HG03469 (cell line): ENCODE data around the gene TBC1D2B.

Experiments
- ATAC-seq: cut with Tn5 transposase; IDR thresholded peaks from one replicate; pipeline ENCODE4 v1.9.1; 2021; ENCODE audit warnings: mild to moderate bottlenecking, moderate library complexity, moderate number of reproducible peaks; ENCODE audit not compliant: unreplicated experiment

Gene TBC1D2B

DNA sequence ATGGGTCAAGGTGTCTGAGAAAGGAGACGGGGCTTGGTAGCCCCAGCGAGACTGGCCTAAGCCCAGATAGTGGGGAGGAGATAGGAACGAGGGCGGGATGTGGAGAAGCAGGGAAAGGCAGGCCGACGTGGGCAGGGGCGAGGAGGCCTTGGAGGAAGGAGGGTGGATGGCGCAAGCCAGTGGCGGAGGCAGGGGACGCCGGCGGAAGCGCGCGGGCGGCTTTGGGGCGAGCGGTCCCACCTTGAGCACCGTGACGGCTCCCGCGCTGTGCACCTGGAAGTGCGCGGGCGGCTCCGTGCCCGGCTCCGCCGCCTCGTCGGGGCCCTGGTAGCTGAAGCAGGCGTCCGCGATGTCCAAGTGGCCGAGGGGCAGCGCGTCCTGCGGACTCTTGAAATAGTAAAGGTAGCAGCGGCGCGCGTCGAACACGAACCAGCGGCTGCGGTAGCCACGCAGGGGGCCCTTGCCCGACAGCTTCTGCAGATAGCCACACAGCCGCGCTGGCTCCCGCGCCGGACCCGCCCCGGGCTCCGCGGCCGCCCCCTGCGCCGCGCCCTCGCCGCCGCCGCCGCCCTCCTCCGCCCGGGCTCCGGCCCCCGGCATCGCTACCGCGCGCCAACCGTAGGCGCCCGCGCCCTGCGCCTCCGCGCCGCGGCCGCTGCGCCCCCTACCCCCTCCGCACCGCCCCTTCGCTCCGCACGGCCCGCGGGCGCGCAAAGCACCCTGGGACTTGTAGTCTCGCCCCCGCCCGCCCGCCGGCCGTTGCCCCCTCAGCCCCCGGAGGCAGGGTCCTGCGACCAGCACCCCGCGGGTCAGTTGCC is at the start of gene TBC1D2B:
Gene TBC1D2B, minus strand, starts transcription at position 659 of the 818 bp plus-strand sequence. Its CDS starts 59 bp downstream, at position 600.
- ATAC-seq, result no peak

DNA sequence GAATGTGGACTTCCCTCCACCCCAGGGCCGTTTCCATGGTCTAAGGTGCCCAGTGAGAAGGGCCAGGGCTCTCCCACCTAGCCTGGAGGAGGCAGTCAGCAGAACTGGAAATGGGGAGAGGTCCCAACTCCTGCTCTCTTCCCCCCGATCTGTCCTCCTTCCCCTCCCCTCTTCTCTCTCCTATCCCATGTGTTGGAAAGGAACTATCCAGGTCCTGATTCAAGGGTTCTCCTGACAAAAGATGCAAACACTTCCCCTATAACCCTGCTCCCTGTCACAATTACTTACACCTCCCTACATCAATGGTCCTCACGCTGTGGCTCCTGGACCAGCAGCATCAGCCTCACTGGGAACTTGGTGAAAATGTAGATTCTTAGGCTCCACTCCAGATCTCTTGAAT is 47.8 kb upstream of the TBC1D2B start:
- no peak for ATAC-seq

DNA sequence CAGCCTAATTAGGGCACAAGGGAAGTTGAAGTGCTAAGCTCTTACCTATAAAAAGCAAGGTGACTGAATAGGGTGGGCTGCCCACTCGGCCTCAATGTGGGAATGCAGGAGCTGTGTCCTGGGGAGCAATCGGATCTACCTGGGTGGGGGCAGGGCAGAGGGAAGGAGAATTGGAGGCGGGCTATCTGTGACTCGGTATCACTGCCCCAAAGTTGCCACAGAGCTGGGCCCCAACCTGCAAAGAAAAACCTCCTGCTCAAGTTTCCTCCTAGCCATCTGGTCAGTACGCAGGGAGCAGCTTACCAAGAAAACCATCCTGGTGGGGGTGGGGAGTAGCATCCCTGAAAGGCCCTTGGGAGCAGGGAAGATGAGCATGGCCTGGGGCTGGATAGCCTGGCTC is 43.0 kb upstream of the TBC1D2B start:
- ATAC-seq, result no peak

GRCh38 chr15:78112551-78112950 is 35.0 kb upstream of the TBC1D2B start:
- ATAC-seq, result no peak

DNA sequence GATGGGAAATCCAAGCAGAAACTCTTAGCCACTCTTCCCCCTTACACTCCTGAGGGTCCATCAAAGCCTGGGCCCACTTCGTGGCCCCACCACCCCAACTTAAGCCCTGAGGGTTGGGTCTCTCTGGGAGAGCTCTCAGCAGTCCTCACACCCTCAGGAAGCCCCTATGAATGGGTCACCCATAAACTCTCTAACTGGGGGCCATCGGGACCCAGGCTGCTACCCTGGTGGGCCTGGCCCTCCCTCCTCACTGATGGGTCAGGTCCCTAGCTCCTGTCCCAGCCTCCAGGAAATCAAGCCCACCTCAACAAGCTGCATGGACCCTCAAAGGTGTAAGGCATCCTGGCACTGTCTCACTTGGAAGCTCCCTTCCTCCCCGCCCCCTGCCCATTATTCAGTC is 34.3 kb upstream of the TBC1D2B start:
- no peak for ATAC-seq

- no peak for ATAC-seq
Measured at GRCh38 chr15:78110916-78111475, 33.5 kb upstream of the TBC1D2B start.

DNA sequence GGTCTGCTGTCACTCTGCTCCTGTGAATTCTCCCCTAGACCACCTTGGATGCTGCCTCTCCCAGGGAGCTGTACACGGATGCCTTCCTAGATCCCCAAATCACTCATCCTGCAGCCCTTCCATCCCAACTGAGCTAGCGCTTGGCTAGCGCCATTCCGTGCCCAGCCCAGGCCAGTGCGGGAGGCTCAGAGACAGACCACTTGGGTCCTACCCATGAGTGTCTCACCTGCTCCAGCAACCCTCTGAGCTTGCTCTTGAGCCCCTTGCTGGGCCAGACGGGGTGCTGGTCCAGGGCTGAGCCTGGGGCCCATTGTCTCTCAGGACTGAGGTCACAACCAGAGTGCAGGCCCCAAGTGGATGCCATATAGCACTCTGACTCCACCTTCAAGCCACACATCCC is 32.6 kb upstream of the TBC1D2B start:
- no peak for ATAC-seq

DNA sequence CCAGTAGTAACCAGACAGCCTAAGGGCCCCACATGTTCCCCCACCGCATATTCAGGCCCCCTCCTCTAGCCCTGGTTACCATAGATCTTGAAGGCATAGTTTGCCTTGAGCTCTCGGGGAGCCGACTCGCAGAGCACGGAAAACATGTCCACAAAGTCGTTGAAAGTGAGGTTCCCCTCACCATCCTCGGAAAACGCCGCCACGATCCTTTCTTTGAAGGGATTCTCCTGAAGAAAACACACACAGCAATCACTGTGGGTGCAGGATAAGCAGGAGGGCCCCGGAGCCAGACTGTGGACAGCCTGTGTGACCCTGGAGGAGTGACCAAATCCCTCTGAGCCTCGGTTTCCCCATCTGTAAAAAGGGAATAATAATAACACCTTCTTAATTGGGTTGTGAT is 31.6 kb upstream of the TBC1D2B start:
- no peak for ATAC-seq

GRCh38 chr15:78108300-78109084 is 31.0 kb upstream of the TBC1D2B start:
- no peak for ATAC-seq

- ATAC-seq, result no peak
Measured at GRCh38 chr15:78107471-78107870, 30.0 kb upstream of the TBC1D2B start.

DNA sequence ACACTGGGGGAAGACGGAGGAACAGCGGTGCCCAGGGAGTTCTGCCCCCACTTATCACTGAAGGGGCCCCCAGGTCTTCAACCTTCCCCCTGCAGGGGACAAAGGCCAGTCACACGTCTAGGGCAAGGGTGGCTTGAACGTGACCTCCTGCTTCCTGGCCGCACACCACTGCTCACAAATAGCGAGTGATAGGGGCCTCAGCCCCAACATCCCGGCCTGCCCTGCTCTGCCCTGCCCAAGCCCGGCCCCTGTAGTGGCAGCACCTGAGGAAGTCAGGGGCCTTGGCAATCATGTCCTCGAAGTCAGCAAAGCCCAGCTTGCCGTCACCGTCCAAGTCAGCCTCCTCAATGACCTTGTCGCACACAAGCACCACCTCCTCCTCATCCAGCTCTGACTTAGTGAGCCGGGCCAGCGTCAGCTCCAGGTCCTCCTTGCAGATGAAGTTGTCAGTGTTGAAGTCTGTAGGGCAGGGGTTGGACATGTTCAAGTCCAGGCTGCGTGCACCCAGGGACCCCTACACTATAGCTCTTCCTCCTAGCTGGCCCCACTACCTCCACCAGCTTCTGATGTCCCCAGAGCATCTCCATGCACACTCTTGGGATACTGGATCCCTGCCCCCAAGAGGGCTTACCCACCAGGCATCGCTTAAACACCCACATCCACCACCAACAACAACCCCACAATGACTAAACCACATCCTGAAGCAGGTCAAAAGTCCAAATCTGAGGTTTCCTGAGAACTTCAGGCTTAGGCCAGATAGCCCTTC is 28.1 kb upstream of the TBC1D2B start:
- ATAC-seq, result no peak

DNA sequence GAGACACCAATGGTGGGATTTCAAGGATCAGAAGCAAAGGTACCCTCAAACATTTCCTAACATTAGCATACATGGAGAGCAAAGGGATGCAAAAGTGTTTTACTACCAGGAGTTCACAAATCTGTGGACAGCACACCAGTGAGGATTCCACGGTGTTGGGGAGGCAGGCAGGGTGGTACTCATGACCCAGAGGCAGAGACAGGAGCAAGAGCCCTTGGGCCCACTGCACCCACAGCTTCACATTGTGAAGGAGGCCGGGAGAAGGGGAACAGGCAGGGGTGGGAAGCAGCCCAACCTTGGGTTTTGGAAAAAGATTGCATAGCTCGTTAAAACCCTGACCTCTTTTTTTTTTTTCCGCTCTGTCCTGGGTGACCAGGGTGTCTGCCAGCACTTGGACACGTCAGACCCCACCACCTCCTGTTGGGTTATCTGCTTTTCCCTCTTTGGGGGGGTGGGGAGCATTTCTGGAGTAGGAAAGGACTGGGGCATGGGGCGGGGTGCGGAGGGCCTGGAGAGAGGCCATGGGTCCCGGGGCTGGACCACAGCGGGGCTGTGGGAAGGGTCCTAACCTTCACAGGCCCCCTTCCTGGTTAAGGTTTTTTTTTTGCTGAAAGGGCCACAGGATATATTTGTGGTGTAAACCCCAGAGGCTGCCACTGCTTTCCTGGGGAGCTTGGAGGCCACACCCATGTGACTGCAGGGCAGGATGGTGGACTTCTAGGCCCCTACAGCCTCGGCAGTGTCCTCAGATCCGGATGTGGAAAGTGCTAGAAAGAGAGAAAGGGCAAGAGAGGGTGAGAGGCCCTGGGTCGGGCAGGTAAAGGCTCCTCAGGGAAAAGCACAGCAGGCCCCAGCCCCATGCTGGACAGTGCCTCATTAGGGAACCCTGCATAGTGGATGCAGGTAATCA is 27.3 kb upstream of the TBC1D2B start:
- no peak for ATAC-seq

DNA sequence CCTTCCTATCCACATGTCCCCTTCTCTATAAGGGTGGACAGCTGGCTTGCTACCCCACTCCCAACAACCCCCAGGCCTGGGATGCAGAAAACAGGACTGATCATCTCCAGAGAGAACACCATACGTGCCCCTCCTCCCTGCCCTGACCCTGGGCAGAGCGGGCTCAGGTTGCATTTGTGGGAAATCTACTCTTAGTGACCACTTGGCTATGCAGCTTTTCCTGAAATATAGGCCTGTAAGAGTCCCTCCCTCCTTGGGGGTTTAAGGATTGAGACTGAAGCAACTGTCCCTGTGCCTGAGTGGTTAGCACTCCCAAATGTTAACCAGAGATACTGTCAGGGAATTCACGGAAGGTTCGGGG is 26.6 kb upstream of the TBC1D2B start:
- ATAC-seq, result no peak

DNA sequence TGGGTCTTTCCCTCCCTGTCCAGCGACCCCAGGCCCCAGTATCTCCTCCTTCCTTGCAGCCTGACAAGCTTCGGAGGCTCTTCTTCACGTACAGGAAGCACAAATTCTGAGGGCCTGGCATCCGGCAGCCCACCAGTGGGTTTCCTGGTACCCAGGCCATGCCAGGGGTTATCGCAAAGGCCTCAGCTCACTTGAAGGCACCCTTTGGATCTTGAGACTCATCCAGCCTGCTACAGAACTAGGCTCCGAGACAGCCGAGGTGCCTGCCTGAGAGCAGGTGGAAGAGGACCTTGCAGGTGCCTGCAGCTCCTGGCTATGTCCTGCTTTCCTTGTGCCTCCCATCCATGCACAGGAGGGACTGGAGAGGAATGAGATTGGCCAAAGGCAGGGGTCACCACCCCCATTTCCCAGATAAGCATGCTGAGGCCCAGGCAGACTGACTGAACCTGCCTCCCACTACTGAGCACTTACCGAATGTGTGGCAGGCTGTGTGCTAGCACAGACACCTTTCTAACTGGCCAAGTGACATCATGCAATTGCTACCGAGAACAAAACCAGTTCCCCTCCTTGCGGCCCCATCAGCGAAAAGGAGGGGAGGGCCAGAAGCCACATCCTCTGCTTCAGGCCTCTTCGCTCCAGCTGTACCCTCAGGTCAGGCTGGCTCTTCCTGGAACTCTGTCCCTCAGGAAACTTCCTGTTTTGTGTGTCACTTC is 26.1 kb upstream of the TBC1D2B start:
- peak; percentile 55 for ATAC-seq

- ATAC-seq, result no peak
Measured at GRCh38 chr15:78102741-78103140, 25.2 kb upstream of the TBC1D2B start.

DNA sequence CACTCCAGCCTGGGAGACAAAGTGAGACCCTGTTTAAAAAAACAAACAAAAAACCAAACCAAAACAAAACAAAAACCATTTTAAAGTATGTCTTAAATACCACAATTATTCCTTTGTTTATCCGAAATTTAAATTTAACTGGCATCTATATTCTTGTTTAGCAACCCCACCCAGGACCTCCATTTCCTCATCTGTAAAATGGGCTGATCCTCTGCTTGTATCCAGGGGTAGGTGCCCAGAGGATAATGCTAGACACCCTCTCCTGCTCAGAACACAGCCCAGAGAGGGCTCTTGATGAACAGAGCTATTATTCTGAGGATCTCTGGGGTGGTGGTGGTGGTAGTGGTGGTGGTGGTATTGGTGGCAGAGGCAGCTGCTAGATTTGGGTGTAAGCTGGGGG is 24.7 kb upstream of the TBC1D2B start:
- ATAC-seq, result no peak

GRCh38 chr15:78101423-78102105 is 24.1 kb upstream of the TBC1D2B start:
- no peak for ATAC-seq

GRCh38 chr15:78100886-78101285 is 23.4 kb upstream of the TBC1D2B start:
- ATAC-seq, result no peak
